ENCODE results near the gene TYK2.
A peak's percentile ranks its signal among the peaks of the same experiment; 100 is the strongest.

The TYK2 gene

DNA sequence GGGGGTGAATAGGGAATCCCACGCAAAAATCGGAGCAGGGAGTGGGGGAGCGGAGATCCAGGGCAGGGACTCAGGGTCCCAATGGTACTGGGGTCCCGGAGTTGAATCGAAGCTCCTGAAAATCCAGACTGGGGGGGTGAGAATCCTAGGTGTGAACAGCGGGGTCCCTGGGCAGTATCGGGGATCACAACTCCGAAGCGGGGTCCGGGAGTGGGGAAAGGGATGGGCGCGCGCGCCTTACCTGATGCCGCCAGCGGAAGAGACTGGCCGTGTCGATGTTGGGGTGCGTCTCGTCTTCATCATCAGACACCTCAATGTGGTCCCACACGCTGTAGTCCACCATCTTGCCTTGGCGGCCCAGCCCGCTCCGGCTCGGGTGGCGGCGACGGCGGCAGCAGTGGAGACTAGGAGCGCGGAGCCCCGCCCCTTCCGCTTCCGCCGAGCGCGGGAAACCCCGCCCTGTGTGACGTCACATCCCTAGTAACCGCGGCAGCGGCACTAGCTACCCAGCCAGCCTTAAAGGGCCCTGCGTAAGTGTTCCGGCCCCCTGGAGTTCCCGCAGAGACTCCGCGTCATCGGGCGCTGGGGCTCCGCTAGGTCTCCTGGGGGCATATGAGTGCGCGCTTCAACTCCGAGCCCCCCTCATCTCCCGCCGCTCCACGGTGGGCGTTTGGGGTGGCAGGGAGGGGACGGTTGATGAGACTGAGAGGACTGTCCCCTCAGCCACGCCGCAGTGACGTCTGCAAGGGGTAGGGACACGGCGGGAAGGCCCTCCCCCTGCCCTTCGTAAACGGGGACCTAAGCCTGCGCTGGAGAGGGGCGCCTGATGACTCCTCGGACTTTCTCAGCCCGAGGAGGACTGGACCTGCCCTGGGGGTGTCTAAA is 23.0 kb upstream of the TYK2 start, which contains the start of gene CDC37 (continued):
- TF ChIP-seq, protein P1, sequence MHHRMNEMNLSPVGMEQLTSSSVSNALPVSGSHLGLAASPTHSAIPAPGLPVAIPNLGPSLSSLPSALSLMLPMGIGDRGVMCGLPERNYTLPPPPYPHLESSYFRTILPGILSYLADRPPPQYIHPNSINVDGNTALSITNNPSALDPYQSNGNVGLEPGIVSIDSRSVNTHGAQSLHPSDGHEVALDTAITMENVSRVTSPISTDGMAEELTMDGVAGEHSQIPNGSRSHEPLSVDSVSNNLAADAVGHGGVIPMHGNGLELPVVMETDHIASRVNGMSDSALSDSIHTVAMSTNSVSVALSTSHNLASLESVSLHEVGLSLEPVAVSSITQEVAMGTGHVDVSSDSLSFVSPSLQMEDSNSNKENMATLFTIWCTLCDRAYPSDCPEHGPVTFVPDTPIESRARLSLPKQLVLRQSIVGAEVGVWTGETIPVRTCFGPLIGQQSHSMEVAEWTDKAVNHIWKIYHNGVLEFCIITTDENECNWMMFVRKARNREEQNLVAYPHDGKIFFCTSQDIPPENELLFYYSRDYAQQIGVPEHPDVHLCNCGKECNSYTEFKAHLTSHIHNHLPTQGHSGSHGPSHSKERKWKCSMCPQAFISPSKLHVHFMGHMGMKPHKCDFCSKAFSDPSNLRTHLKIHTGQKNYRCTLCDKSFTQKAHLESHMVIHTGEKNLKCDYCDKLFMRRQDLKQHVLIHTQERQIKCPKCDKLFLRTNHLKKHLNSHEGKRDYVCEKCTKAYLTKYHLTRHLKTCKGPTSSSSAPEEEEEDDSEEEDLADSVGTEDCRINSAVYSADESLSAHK (tag by site-specific recombination; IDR thresholded peaks at IDR 0.05) = no peak
- TF ChIP-seq, protein P2, sequence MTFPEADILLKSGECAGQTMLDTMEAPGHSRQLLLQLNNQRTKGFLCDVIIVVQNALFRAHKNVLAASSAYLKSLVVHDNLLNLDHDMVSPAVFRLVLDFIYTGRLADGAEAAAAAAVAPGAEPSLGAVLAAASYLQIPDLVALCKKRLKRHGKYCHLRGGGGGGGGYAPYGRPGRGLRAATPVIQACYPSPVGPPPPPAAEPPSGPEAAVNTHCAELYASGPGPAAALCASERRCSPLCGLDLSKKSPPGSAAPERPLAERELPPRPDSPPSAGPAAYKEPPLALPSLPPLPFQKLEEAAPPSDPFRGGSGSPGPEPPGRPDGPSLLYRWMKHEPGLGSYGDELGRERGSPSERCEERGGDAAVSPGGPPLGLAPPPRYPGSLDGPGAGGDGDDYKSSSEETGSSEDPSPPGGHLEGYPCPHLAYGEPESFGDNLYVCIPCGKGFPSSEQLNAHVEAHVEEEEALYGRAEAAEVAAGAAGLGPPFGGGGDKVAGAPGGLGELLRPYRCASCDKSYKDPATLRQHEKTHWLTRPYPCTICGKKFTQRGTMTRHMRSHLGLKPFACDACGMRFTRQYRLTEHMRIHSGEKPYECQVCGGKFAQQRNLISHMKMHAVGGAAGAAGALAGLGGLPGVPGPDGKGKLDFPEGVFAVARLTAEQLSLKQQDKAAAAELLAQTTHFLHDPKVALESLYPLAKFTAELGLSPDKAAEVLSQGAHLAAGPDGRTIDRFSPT (tag by site-specific recombination; IDR thresholded peaks at IDR 0.05) = no peak; the same call in 1 of the 2 replicates
- no peak for TF ChIP-seq ZNF138 (tag by site-specific recombination; IDR thresholded peaks at IDR 0.05; ENCODE audit: borderline replicate concordance)
- peak; percentile 77 for TF ChIP-seq YY2 (tag by site-specific recombination; IDR thresholded peaks at IDR 0.05)
- TF ChIP-seq, protein P3, sequence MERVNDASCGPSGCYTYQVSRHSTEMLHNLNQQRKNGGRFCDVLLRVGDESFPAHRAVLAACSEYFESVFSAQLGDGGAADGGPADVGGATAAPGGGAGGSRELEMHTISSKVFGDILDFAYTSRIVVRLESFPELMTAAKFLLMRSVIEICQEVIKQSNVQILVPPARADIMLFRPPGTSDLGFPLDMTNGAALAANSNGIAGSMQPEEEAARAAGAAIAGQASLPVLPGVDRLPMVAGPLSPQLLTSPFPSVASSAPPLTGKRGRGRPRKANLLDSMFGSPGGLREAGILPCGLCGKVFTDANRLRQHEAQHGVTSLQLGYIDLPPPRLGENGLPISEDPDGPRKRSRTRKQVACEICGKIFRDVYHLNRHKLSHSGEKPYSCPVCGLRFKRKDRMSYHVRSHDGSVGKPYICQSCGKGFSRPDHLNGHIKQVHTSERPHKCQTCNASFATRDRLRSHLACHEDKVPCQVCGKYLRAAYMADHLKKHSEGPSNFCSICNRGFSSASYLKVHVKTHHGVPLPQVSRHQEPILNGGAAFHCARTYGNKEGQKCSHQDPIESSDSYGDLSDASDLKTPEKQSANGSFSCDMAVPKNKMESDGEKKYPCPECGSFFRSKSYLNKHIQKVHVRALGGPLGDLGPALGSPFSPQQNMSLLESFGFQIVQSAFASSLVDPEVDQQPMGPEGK (tag by site-specific recombination; IDR thresholded peaks at IDR 0.05) = no peak
- TF ChIP-seq ZFP3 (tag by site-specific recombination; IDR thresholded peaks at IDR 0.05; ENCODE audit: low read depth) = no peak
- TF ChIP-seq, protein P4, sequence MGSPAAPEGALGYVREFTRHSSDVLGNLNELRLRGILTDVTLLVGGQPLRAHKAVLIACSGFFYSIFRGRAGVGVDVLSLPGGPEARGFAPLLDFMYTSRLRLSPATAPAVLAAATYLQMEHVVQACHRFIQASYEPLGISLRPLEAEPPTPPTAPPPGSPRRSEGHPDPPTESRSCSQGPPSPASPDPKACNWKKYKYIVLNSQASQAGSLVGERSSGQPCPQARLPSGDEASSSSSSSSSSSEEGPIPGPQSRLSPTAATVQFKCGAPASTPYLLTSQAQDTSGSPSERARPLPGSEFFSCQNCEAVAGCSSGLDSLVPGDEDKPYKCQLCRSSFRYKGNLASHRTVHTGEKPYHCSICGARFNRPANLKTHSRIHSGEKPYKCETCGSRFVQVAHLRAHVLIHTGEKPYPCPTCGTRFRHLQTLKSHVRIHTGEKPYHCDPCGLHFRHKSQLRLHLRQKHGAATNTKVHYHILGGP (tag by site-specific recombination; IDR thresholded peaks at IDR 0.05) = no peak
- no peak for TF ChIP-seq ZNF677 (tag by site-specific recombination; IDR thresholded peaks at IDR 0.05)
- no peak for TF ChIP-seq ZFP37 (tag by site-specific recombination; IDR thresholded peaks at IDR 0.05)
- no peak for TF ChIP-seq SALL2 (tag by site-specific recombination; IDR thresholded peaks at IDR 0.05; ENCODE audit: borderline replicate concordance)
- no peak for TF ChIP-seq ZNF266 (tag by site-specific recombination; IDR thresholded peaks at IDR 0.05; ENCODE audit: low read depth)
- no peak for TF ChIP-seq ZNF830 (tag by site-specific recombination; IDR thresholded peaks at IDR 0.05; ENCODE audit: low read depth)
- TF ChIP-seq GLIS2 (tag by site-specific recombination; IDR thresholded peaks at IDR 0.05) = peak; percentile 90
- TF ChIP-seq ZSCAN23 (tag by site-specific recombination; IDR thresholded peaks at IDR 0.05) = no peak
- TF ChIP-seq ZNF302 (tag by site-specific recombination; IDR thresholded peaks at IDR 0.05; ENCODE audit: low read depth) = no peak
- no peak for TF ChIP-seq ZNF311 (tag by site-specific recombination; IDR thresholded peaks at IDR 0.05; ENCODE audit: borderline replicate concordance)
- TF ChIP-seq, protein P5, sequence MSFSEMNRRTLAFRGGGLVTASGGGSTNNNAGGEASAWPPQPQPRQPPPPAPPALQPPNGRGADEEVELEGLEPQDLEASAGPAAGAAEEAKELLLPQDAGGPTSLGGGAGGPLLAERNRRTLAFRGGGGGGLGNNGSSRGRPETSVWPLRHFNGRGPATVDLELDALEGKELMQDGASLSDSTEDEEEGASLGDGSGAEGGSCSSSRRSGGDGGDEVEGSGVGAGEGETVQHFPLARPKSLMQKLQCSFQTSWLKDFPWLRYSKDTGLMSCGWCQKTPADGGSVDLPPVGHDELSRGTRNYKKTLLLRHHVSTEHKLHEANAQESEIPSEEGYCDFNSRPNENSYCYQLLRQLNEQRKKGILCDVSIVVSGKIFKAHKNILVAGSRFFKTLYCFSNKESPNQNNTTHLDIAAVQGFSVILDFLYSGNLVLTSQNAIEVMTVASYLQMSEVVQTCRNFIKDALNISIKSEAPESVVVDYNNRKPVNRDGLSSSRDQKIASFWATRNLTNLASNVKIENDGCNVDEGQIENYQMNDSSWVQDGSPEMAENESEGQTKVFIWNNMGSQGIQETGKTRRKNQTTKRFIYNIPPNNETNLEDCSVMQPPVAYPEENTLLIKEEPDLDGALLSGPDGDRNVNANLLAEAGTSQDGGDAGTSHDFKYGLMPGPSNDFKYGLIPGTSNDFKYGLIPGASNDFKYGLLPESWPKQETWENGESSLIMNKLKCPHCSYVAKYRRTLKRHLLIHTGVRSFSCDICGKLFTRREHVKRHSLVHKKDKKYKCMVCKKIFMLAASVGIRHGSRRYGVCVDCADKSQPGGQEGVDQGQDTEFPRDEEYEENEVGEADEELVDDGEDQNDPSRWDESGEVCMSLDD (tag by site-specific recombination; IDR thresholded peaks at IDR 0.05) = peak; percentile 93
- no peak; the same call in 1 of the 2 replicates for TF ChIP-seq ZBTB20 (tag by site-specific recombination; IDR thresholded peaks at IDR 0.05)
- 0 out of 2 replicates have a peak, but pooled peaks have one; percentile 3 for TF ChIP-seq ZNF660 (tag by site-specific recombination; IDR thresholded peaks at IDR 0.05)
- TF ChIP-seq ZFHX2 (tag by site-specific recombination; conservative IDR thresholded peaks at IDR 0.05) = no peak
- TF ChIP-seq, protein P6, sequence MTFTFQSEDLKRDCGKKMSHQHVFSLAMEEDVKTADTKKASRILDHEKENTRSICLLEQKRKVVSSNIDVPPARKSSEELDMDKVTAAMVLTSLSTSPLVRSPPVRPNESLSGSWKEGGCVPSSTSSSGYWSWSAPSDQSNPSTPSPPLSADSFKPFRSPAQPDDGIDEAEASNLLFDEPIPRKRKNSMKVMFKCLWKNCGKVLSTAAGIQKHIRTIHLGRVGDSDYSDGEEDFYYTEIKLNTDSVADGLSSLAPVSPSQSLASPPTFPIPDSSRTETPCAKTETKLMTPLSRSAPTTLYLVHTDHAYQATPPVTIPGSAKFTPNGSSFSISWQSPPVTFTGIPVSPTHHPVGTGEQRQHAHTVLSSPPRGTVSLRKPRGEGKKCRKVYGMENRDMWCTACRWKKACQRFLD (tag by site-specific recombination; IDR thresholded peaks at IDR 0.05) = no peak
- no peak for TF ChIP-seq SCRT1 (tag by site-specific recombination; IDR thresholded peaks at IDR 0.05; ENCODE audit: borderline replicate concordance)
- peak; percentile 31; the same call in 1 of the 2 replicates for TF ChIP-seq ZNF341 (tag by site-specific recombination; IDR thresholded peaks at IDR 0.05; ENCODE audit: low read depth)
- TF ChIP-seq, protein P7, sequence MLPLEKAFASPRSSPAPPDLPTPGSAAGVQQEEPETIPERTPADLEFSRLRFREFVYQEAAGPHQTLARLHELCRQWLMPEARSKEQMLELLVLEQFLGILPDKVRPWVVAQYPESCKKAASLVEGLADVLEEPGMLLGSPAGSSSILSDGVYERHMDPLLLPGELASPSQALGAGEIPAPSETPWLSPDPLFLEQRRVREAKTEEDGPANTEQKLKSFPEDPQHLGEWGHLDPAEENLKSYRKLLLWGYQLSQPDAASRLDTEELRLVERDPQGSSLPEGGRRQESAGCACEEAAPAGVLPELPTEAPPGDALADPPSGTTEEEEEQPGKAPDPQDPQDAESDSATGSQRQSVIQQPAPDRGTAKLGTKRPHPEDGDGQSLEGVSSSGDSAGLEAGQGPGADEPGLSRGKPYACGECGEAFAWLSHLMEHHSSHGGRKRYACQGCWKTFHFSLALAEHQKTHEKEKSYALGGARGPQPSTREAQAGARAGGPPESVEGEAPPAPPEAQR (tag by site-specific recombination; IDR thresholded peaks at IDR 0.05) = no peak

All from HEK293 (cell line).